ENCODE measurements around the gene TMEM233.

The TMEM233 gene

GRCh38 chr12:119683413-119683812 lies 89.8 kb downstream of the TMEM233 start:
- DNase-seq = no peak

- DNase-seq = no peak
Measured at GRCh38 chr12:119683816-119684215, 90.2 kb downstream of the TMEM233 start.

GRCh38 chr12:119684711-119685369 lies 91.3 kb downstream of the TMEM233 start:
- no peak for DNase-seq

- DNase-seq = no peak
Measured at GRCh38 chr12:119685375-119685774, 91.8 kb downstream of the TMEM233 start.

GRCh38 chr12:119686355-119686754 lies 92.8 kb downstream of the TMEM233 start:
- no peak for DNase-seq

- no peak for DNase-seq
Measured at GRCh38 chr12:119686776-119687175, 93.2 kb downstream of the TMEM233 start.

- no peak for DNase-seq
Measured at GRCh38 chr12:119687406-119687805, 93.8 kb downstream of the TMEM233 start.

- DNase-seq = no peak
Measured at GRCh38 chr12:119687879-119688278, 94.3 kb downstream of the TMEM233 start.

GRCh38 chr12:119689935-119690500 lies 96.4 kb downstream of the TMEM233 start:
- DNase-seq = no peak

GRCh38 chr12:119691202-119691810 lies 97.7 kb downstream of the TMEM233 start:
- no peak for DNase-seq

- no peak for DNase-seq
Measured at GRCh38 chr12:119692410-119692809, 98.8 kb downstream of the TMEM233 start.
